Measurements from ENCODE around the gene INPP4B. TPM values are rescaled to one million over a fixed set of nuclear protein-coding genes. Genes with fewer than 3 reads are reported as not detected.

Gene INPP4B
- total RNA-seq, 1 experiment from 2014 or later, result 0.07 TPM

- Histone ChIP-seq H3K9ac (ENCODE audit: extremely low read depth, insufficient read length, low read length) (no peak overlapping the region), H3K23ac (ENCODE audit: insufficient read length, low read depth, low read length) (no peak overlapping the region), H3K27ac (ENCODE audit: insufficient read length, low read depth, low read length) (no peak overlapping the region), H2BK20ac (ENCODE audit: low read depth, low read length, poor library complexity, severe bottlenecking) (no peak overlapping the region), H3K18ac (ENCODE audit: insufficient read length, low read depth, low read length) (no peak overlapping the region), H3K4me2 (ENCODE audit: insufficient read depth, insufficient read length, low read length) (no peak overlapping the region), H2BK5ac (ENCODE audit: insufficient read length, low read length) (no peak overlapping the region), H3K56ac (ENCODE audit: insufficient read length, low read depth, low read length) (no peak overlapping the region), H2BK120ac (ENCODE audit: low read depth, low read length, poor library complexity, severe bottlenecking) (no peak overlapping the region), H3K23me2 (ENCODE audit: insufficient read length, low read depth, low read length, poor library complexity, severe bottlenecking) (no peaks in the 10 kb centered on the region), H4K8ac (replicated peaks; ENCODE audit: insufficient read length, low read depth, low read length) (no peak overlapping the region), H2AFZ (ENCODE audit: low read length) (no peak overlapping the region), H4K5ac (ENCODE audit: insufficient read length, low read depth, low read length) (no peak overlapping the region), H3K4me1 (ENCODE audit: insufficient read depth, low read length) (no peaks in the 10 kb centered on the region), H3K9me3 (ENCODE audit: control insufficient read depth, low read depth, low read length) (no peaks in the 10 kb centered on the region), H4K91ac (ENCODE audit: insufficient read length, low read depth, low read length) (no peak overlapping the region), H3T11ph (ENCODE audit: low read length) (no peak overlapping the region), H4K20me1 (ENCODE audit: control insufficient read depth, insufficient read depth, insufficient read length) (no peaks in the 10 kb centered on the region), H2BK15ac (ENCODE audit: low read depth, low read length) (no peak overlapping the region), H3K4ac (ENCODE audit: low read depth, low read length) (no peak overlapping the region), H3K27me3 (ENCODE audit: insufficient read depth, low read length) (no peaks in the 10 kb centered on the region), H3K79me2 (ENCODE audit: insufficient read depth, low read length) (no peaks in the 10 kb centered on the region), H2BK12ac (ENCODE audit: insufficient read length, low read depth, low read length) (no peak overlapping the region), H2AK5ac (ENCODE audit: insufficient read length, low read length) (no peak overlapping the region), H3K79me1 (ENCODE audit: insufficient read depth, low read depth, low read length, poor library complexity, severe bottlenecking) (no peaks in the 10 kb centered on the region), H3K14ac (ENCODE audit: insufficient read depth, low read length) (no peak overlapping the region)
- no peak overlapping the region for H3K4me3 Mint-ChIP-seq
- no peaks in the 10 kb centered on the region for H3K27me3 Mint-ChIP-seq (ENCODE audit: low read depth)
- no peak for DNase-seq
- no CpG with 5 or more reads among the region's 3 CpGs for WGBS (ENCODE audit: extremely low coverage, insufficient read length, low lambda C conversion rate)
- TF ChIP-seq, protein P1, sequence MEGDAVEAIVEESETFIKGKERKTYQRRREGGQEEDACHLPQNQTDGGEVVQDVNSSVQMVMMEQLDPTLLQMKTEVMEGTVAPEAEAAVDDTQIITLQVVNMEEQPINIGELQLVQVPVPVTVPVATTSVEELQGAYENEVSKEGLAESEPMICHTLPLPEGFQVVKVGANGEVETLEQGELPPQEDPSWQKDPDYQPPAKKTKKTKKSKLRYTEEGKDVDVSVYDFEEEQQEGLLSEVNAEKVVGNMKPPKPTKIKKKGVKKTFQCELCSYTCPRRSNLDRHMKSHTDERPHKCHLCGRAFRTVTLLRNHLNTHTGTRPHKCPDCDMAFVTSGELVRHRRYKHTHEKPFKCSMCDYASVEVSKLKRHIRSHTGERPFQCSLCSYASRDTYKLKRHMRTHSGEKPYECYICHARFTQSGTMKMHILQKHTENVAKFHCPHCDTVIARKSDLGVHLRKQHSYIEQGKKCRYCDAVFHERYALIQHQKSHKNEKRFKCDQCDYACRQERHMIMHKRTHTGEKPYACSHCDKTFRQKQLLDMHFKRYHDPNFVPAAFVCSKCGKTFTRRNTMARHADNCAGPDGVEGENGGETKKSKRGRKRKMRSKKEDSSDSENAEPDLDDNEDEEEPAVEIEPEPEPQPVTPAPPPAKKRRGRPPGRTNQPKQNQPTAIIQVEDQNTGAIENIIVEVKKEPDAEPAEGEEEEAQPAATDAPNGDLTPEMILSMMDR (conservative IDR thresholded peaks at IDR 0.05), result no peak
- H3K9me3 Mint-ChIP-seq, result peaks cover 12 to 17% of the 10 kb centered on the region in 2 experiments
- H3K4me1 Mint-ChIP-seq, result peaks cover 3 to 5% of the 10 kb centered on the region in 2 experiments; a peak in 3 of 4 replicates
- no peak overlapping the region for H3K27ac Mint-ChIP-seq
- peaks cover 3 to 11% (median 7%) of the 10 kb centered on the region in 3 experiments; a peak in 5 of 7 replicates for H3K36me3 Mint-ChIP-seq (ENCODE audit: insufficient read depth in 1 of 3, low read depth in 3 of 3)
These were observed 868.7 kb downstream of the INPP4B start for GRCh38 chr4:141977433-141977832.

Measured in H9 (cell line).